ENCODE results near the gene PTPRO. TPM values are rescaled to one million over a fixed set of nuclear protein-coding genes. Genes with fewer than 3 reads are reported as not detected.
"Not testable (repeated sequence)": the region's sequence is repeated elsewhere in the genome, so short reads cannot be mapped to it uniquely, and the experiment has no call there.

The PTPRO gene
- total and polyA plus RNA-seq, 2 donors: 2.9 to 3.9 TPM

DNA sequence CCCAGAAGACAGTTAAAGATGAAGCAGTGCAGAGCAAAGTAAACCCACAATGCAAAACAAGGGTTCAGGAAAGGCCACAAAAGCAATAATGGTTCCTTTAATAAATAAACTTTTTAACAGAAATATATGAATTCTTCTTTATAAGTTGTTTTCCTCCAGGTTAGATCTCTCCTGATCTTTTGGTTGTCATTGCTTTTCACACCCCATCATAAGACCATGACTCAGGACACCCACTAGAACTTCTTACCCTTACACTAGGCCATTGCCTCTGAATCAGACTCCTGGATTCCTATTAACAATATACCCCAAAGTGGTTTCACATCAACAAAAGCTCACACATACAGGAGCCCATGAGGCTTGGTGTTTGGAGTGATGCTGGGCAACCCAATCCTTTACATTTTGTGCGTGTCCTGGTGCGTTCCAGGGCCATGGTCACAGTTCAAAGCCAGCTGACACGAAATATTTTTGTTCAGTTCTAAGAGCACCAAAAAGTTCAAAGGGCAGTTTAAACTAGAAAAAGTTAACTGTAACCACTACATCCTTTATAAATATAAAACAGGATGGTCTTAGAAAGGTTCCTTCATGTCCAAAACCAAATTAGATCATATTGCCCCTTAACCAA, 279.9 kb downstream of the PTPRO start:
- Histone ChIP-seq H3K27ac (ENCODE audit: low read depth in 1 of 2, low read length in 1 of 2) (no peak overlapping the region), H3K4me3 (ENCODE audit: low read length in 2 of 2) (no peak overlapping the region), H3K4me1 (ENCODE audit: control insufficient read depth in 2 of 2, insufficient read depth in 2 of 2, low read length in 2 of 2) (no peaks in the 10 kb centered on the region), H3K36me3 (ENCODE audit: control insufficient read depth in 2 of 2, insufficient read depth in 2 of 2, low read length in 1 of 2) (no peaks in the 10 kb centered on the region), H3K27me3 (ENCODE audit: control insufficient read depth in 2 of 2, insufficient read depth in 1 of 2, low read length in 1 of 2) (no peaks in the 10 kb centered on the region), H3K9me3 (ENCODE audit: control insufficient read depth in 2 of 2, insufficient read depth in 1 of 2, low read length in 1 of 2) (no peaks in the 10 kb centered on the region)
- no peak for DNase-seq (ENCODE audit: low read depth in 6 of 9, low spot score in 9 of 9)
- WGBS: 96% methylated on average over 3 of the region's 3 CpGs

DNA sequence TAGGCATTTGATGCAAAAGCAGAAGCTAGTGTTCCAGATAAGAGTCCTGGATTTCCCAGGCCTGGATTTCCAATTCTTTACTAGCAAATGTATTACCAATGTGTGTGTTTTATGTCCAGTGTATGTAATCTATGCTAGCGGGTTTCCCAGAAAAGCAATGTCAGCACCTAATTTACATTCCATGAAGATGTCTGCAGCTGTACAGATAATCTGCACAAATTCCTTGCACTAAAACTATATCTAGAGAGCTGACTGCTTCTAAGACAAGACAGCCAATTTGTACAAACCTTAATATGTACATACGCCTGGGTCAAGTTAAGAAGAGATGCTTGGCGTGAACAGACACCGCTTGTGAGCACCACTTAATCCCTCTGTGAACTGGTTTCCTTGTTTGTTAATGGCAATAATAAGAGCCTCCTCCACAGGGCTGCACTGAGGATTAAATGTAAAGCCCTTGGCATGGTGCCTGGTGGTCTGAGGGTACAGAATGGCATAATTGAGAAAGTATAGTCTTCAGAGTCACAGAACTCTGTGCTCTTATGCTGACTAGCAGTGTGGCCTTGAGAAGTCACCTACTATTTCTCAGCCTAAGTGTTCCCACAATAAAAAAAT, 281.3 kb downstream of the PTPRO start:
- H3K36me3 ChIP-seq (ENCODE audit: control insufficient read depth in 2 of 2, insufficient read depth in 2 of 2, low read length in 1 of 2): no peaks in the 10 kb centered on the region
- H3K4me3 ChIP-seq (ENCODE audit: low read length in 2 of 2): no peak overlapping the region
- no peaks in the 10 kb centered on the region for H3K4me1 ChIP-seq (ENCODE audit: control insufficient read depth in 2 of 2, insufficient read depth in 2 of 2, low read length in 2 of 2)
- H3K27me3 ChIP-seq (ENCODE audit: control insufficient read depth in 2 of 2, insufficient read depth in 1 of 2, low read length in 1 of 2): no peaks in the 10 kb centered on the region
- H3K9me3 ChIP-seq (ENCODE audit: control insufficient read depth in 2 of 2, insufficient read depth in 1 of 2, low read length in 1 of 2): no peaks in the 10 kb centered on the region
- DNase-seq (ENCODE audit: low read depth in 6 of 9, low spot score in 9 of 9): no peak
- H3K27ac ChIP-seq (ENCODE audit: low read depth in 1 of 2, low read length in 1 of 2): no peak overlapping the region
- WGBS: 97% methylated on average over 4 of the region's 4 CpGs

DNA sequence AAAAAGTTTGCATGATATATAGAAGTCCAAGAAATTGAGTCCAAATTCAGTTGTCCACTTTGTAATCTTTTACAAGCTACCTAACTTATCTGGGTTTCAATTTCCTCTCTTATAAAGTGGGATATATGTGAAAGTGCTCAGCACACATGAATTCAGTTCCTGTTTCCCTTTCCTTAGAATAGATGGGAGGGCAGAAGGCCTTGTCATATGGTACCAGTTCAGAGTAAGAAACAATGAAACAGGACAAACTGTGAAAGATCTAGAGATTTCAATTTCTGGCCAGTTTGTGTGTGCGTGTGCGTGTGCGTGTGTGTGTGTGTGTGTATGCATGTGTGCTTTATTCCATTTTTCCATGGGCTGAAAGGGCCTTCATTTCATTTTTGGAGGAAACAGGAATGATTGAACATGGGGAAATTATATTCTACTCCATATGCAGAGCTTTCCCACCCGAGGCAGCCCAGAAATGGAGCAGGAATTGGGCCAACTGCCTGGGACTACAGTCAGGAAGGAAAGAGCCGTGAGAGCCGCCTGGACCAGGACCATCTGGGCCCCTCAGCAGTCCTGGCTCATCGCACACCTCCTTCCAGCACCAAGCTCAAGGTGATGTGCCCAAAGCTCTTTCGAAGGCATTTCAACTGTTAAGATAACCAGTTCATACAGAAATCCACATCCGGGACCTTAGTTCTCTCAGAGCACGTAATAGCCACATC, 283.7 kb downstream of the PTPRO start:
- WGBS: 96% methylated on average over 10 of the region's 10 CpGs
- no peaks in the 10 kb centered on the region for H3K27me3 ChIP-seq (ENCODE audit: control insufficient read depth in 2 of 2, insufficient read depth in 1 of 2, low read length in 1 of 2)
- H3K36me3 ChIP-seq (ENCODE audit: control insufficient read depth in 2 of 2, insufficient read depth in 2 of 2, low read length in 1 of 2): no peaks in the 10 kb centered on the region
- H3K4me1 ChIP-seq (ENCODE audit: control insufficient read depth in 2 of 2, insufficient read depth in 2 of 2, low read length in 2 of 2): no peaks in the 10 kb centered on the region
- no peaks in the 10 kb centered on the region for H3K9me3 ChIP-seq (ENCODE audit: control insufficient read depth in 2 of 2, insufficient read depth in 1 of 2, low read length in 1 of 2)
- no peak for DNase-seq (ENCODE audit: low read depth in 6 of 9, low spot score in 9 of 9)
- no peak overlapping the region for H3K4me3 ChIP-seq (ENCODE audit: low read length in 2 of 2)
- no peak overlapping the region for H3K27ac ChIP-seq (ENCODE audit: low read depth in 1 of 2, low read length in 1 of 2)

DNA sequence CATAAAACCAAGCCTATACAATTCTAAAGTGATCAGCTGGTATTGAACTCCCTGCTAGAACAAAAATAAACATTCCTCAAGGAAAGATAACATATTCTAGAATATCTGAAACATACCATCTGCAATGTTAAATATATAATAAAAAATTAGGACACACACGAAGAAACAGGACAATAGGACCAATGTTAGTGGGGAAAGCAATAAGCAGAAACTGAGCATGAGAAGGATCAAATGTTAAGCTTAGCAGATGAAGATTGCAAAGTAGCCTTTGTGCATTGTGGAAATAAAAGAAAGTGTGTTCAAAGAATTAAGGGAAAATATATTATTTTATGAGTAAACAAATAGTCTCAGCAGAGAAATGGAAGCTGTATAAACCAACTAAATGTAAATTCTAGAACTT, 286.1 kb downstream of the PTPRO start:
- Histone ChIP-seq H3K27me3 (ENCODE audit: control insufficient read depth in 2 of 2, insufficient read depth in 1 of 2, low read length in 1 of 2) (no peaks in the 10 kb centered on the region), H3K27ac (ENCODE audit: low read depth in 1 of 2, low read length in 1 of 2) (no peak overlapping the region), H3K9me3 (ENCODE audit: control insufficient read depth in 2 of 2, insufficient read depth in 1 of 2, low read length in 1 of 2) (no peaks in the 10 kb centered on the region), H3K36me3 (ENCODE audit: control insufficient read depth in 2 of 2, insufficient read depth in 2 of 2, low read length in 1 of 2) (no peaks in the 10 kb centered on the region), H3K4me3 (ENCODE audit: low read length in 2 of 2) (no peak overlapping the region), H3K4me1 (ENCODE audit: control insufficient read depth in 2 of 2, insufficient read depth in 2 of 2, low read length in 2 of 2) (no peaks in the 10 kb centered on the region)
- 93% methylated on average over 1 of the region's 1 CpG for WGBS
- DNase-seq (ENCODE audit: low read depth in 6 of 9, low spot score in 9 of 9): no peak

DNA sequence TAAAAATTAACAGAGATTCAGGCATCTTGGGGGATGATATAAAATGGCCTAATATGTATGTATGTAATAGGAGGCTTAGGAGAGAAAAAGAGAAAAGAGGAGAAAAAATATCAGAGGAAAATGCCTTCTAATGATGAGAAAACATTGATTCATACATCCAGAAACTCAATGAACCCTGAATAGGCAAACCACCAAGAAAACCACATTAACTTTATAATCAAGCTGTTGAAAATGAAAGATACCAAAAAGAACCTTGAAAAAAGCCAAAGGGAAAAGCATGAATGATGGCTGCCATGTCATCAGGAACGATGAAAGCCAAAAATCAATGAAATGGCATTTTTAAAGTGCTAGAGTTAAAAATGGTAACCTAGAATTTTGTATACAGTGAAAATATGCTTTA, 286.6 kb downstream of the PTPRO start:
- no peaks in the 10 kb centered on the region for H3K9me3 ChIP-seq (ENCODE audit: control insufficient read depth in 2 of 2, insufficient read depth in 1 of 2, low read length in 1 of 2)
- WGBS: 91% methylated on average over 1 of the region's 1 CpG

DNA sequence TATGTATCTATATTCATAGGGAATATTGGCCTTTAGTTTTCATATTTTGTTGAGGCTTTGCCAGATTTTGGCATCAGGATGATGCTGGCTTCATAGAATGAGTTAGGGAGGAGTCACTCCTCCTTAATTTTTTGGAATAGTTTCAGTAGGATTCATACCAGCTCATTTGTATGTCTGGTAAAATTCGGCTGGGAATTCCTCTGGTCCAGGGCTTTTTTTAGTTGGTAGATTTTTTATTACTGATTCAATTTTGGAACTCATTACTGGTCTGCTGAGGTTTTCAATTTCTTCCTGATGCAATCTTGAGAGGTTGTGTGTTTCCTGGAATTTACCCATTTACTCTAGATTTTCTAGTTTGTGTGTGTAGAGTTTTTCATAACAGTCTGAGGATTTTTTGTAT, 291.7 kb downstream of the PTPRO start:
- Histone ChIP-seq H3K27me3 (ENCODE audit: control insufficient read depth in 2 of 2, insufficient read depth in 1 of 2, low read length in 1 of 2) (no peaks in the 10 kb centered on the region), H3K4me1 (ENCODE audit: control insufficient read depth in 2 of 2, insufficient read depth in 2 of 2, low read length in 2 of 2) (no peaks in the 10 kb centered on the region), H3K4me3 (ENCODE audit: low read length in 2 of 2) (no peak overlapping the region), H3K9me3 (ENCODE audit: control insufficient read depth in 2 of 2, insufficient read depth in 1 of 2, low read length in 1 of 2) (no peaks in the 10 kb centered on the region), H3K27ac (ENCODE audit: low read depth in 1 of 2, low read length in 1 of 2) (no peak overlapping the region), H3K36me3 (ENCODE audit: control insufficient read depth in 2 of 2, insufficient read depth in 2 of 2, low read length in 1 of 2) (no peaks in the 10 kb centered on the region)
- no peak for DNase-seq (ENCODE audit: low read depth in 6 of 9, low spot score in 9 of 9)
- WGBS: 96% methylated on average over 1 of the region's 1 CpG

More for the DNA sequence above, 286.6 kb downstream of the PTPRO start:
- no peaks in the 10 kb centered on the region for H3K36me3 ChIP-seq (ENCODE audit: control insufficient read depth in 2 of 2, insufficient read depth in 2 of 2, low read length in 1 of 2)
- no peak for DNase-seq (ENCODE audit: low read depth in 6 of 9, low spot score in 9 of 9)
- H3K4me1 ChIP-seq (ENCODE audit: control insufficient read depth in 2 of 2, insufficient read depth in 2 of 2, low read length in 2 of 2): no peaks in the 10 kb centered on the region
- H3K4me3 ChIP-seq (ENCODE audit: low read length in 2 of 2): no peak overlapping the region
- no peaks in the 10 kb centered on the region for H3K27me3 ChIP-seq (ENCODE audit: control insufficient read depth in 2 of 2, insufficient read depth in 1 of 2, low read length in 1 of 2)
- H3K27ac ChIP-seq (ENCODE audit: low read depth in 1 of 2, low read length in 1 of 2): no peak overlapping the region

DNA sequence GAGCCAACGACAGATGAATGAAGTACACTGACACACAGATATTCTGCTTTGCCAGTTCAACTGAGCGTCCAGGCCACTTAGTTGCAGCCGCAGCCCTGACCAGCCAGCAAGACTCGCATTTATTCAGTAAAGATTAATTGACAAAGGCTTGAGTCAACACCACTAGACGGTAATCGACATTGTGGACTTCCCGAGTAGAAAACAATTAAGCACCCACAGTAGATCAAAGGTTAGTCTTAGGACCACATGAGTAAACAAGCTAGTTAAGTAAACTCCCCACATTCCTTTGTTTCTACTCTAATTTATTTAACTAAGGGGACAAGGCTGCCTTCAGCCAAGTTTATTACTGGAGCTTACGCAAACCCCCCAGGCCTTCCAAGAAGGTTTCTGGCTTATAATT, 294.2 kb downstream of the PTPRO start:
- not testable (repeated sequence) for H3K4me1 ChIP-seq (ENCODE audit: control insufficient read depth in 2 of 2, insufficient read depth in 2 of 2, low read length in 2 of 2); DNase-seq (ENCODE audit: low read depth in 6 of 9, low spot score in 9 of 9); H3K9me3 ChIP-seq (ENCODE audit: control insufficient read depth in 2 of 2, insufficient read depth in 1 of 2, low read length in 1 of 2); H3K4me3 ChIP-seq (ENCODE audit: low read length in 2 of 2); H3K36me3 ChIP-seq (ENCODE audit: control insufficient read depth in 2 of 2, insufficient read depth in 2 of 2, low read length in 1 of 2); H3K27ac ChIP-seq (ENCODE audit: low read depth in 1 of 2, low read length in 1 of 2); H3K27me3 ChIP-seq (ENCODE audit: control insufficient read depth in 2 of 2, insufficient read depth in 1 of 2, low read length in 1 of 2)
- 95% methylated on average over 8 of the region's 8 CpGs for WGBS

DNA sequence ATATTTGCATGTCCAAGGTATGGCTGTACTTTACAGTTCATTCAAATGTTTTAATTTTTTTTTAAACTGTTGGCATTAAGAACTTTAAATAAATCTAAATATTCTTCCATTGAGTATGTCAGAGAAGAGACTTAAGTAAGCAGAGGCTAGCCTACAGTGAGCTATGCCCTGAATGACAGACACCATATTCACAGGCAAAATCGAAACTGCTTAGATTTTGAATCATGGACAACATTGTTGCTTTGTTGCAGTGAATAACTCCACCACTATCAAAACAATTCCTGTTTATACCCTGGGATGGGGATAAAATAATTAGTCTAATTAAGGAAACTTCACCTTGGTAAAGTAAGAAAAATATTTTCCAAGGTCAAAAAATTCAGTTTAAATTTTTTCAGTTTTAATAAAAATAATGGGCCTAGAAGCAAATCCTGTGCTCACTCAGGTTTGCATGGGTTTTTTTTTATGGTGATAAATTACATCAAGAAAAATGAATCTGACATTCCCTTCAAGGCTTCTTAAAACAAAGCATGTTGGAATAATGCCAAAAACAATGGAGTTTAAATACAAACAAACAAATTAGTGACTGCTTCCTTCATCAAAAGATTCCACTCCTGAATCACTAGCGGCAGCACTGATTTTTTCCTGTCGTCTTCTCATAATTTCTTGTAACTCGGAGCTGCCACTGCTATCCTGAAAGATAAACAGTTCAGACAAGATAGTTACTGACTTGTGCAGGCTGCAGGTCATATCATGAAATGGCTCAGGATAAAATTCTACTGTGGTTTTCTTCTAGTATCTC, 298.6 kb downstream of the PTPRO start:
- WGBS: 92% methylated on average over 4 of the region's 4 CpGs
- Histone ChIP-seq H3K36me3 (ENCODE audit: control insufficient read depth in 2 of 2, insufficient read depth in 2 of 2, low read length in 1 of 2) (no peaks in the 10 kb centered on the region), H3K27ac (ENCODE audit: low read depth in 1 of 2, low read length in 1 of 2) (no peak overlapping the region)

DNA sequence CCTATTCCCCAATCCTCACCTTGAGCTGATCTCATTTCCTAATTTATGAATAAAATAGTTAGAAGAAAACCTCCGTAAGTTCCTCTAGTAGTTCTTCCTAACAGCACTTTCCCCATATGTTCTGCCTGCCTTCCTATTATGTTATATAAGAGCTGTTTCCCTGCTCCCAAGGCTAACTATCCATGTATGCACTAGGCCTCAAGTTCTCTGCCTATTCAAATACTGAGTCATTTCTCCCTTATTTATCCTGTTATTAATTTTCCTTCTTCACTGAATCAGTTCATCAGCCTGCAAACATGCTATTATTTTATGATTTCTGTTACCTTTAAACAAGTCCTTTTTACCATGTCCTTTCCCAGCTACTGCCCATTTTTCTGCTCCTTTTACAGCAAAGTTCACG, 302.8 kb downstream of the PTPRO start:
- H3K27ac ChIP-seq (ENCODE audit: low read depth in 1 of 2, low read length in 1 of 2): no peak overlapping the region
- H3K36me3 ChIP-seq (ENCODE audit: control insufficient read depth in 2 of 2, insufficient read depth in 2 of 2, low read length in 1 of 2): no peaks in the 10 kb centered on the region
- H3K27me3 ChIP-seq (ENCODE audit: control insufficient read depth in 2 of 2, insufficient read depth in 1 of 2, low read length in 1 of 2): no peaks in the 10 kb centered on the region
- DNase-seq (ENCODE audit: low read depth in 6 of 9, low spot score in 9 of 9): no peak
- no peak overlapping the region for H3K4me3 ChIP-seq (ENCODE audit: low read length in 2 of 2)
- H3K4me1 ChIP-seq (ENCODE audit: control insufficient read depth in 2 of 2, insufficient read depth in 2 of 2, low read length in 2 of 2): no peaks in the 10 kb centered on the region
- no peaks in the 10 kb centered on the region for H3K9me3 ChIP-seq (ENCODE audit: control insufficient read depth in 2 of 2, insufficient read depth in 1 of 2, low read length in 1 of 2)
- 99% methylated on average over 2 of the region's 2 CpGs for WGBS

More for the DNA sequence above, 298.6 kb downstream of the PTPRO start:
- H3K27me3 ChIP-seq (ENCODE audit: control insufficient read depth in 2 of 2, insufficient read depth in 1 of 2, low read length in 1 of 2): no peaks in the 10 kb centered on the region
- H3K4me3 ChIP-seq (ENCODE audit: low read length in 2 of 2): no peak overlapping the region
- no peaks in the 10 kb centered on the region for H3K4me1 ChIP-seq (ENCODE audit: control insufficient read depth in 2 of 2, insufficient read depth in 2 of 2, low read length in 2 of 2)
- DNase-seq (ENCODE audit: low read depth in 6 of 9, low spot score in 9 of 9): no peak
- H3K9me3 ChIP-seq (ENCODE audit: control insufficient read depth in 2 of 2, insufficient read depth in 1 of 2, low read length in 1 of 2): no peaks in the 10 kb centered on the region

Measured in thymus (tissue), 11 donors.